ENCODE data around the gene PNLIPRP1. TPM values are rescaled to one million over a fixed set of nuclear protein-coding genes. Genes with fewer than 3 reads are reported as not detected.

PNLIPRP1 gene
- total RNA-seq, 1 donor from 2014 or later, result not detected

Other genes with a start within 250 kb of the PNLIPRP1 start
- gene PNLIPRP3, start 163.1 kb upstream of the PNLIPRP1 start, total RNA-seq, result not detected
- not detected for gene PNLIP, start 45.0 kb upstream of the PNLIPRP1 start, total RNA-seq
- not detected for gene PNLIPRP2, start 30.0 kb downstream of the PNLIPRP1 start, total RNA-seq
- 8.1 TPM for gene HSPA12A, start 151.6 kb downstream of the PNLIPRP1 start, total RNA-seq